Activated T-helper 1 cell treated with anti-CD3 and anti-CD28 coated beads, Interleukin-2, amount 50 U/mL, for 16 hours (primary cell): ENCODE measurements around the gene SPRR2A.
"Not testable (repeated sequence)": the region's sequence is repeated elsewhere in the genome, so short reads cannot be mapped to it uniquely, and the experiment has no call there.

Source experiments
- DNase-seq, 2 donors: peaks; one replicate each; pipeline ENCODE4 v3.0.0-alpha.2; 2020; ENCODE audit warnings: low read depth in 1 of 2, low spot score in 1 of 2

SPRR2A gene

DNA sequence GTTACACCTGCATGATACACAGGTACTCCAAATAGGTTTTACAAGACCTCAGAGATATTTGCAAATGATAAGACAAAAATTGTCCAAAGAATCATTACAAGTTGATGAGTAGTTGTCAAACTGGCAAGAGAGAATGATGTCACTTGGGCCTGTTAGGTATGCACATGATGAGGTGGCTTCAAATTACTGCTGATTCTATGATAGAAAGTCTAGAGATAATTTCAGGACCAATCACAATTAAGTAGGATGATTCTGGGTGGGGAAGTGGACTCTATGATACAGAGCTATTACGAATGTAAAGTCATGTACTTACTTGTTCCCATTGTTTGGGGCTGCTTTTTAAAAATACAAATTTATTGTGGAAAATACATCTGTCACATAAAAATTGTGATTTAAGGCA lies 31.5 kb downstream of the SPRR2A start:
- DNase-seq: no peak

DNA sequence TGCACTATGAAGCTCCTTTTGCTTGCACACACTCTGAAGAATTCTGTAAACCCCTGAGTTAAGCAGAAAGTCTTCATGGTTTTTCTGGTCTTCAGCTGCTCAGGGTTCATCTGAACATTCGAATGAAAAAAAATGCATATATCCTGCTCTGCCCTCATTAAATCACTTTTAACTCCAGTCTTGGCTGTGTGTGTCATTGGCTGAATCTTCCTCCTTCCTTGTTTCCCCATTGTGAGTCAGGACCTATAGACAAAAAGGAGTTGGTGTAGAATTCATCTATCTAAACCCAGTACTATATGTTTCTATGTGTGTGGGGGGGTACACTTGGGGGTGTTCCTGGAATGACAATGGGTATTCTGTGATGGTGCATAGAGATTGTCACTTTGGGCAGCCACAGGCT lies 32.9 kb downstream of the SPRR2A start:
- DNase-seq: no peak

- DNase-seq: no peak
These were observed 34.2 kb downstream of the SPRR2A start for GRCh38 chr1:153023109-153023508.

GRCh38 chr1:153022340-153022739 lies 35.0 kb downstream of the SPRR2A start:
- DNase-seq: not testable (repeated sequence)

DNA sequence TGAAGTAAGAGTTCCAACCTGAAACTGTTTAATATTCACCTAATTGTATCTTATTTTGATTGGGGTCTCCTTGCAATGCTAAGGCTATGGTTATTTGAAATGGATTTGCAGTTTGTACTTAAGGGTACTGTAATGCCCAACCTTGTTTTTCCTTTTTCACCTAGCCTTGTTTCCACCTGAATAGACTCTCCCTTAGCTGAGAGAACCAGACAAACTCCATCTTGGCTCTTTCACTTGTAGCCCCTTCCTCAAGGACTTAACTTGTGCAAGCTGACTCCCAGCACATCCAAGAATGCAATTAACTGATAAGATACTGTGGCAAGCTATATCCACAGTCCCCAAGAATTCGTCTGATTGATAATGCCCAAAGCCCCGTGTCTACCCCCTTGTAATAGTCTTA lies 35.5 kb downstream of the SPRR2A start:
- DNase-seq: not testable (repeated sequence)

DNA sequence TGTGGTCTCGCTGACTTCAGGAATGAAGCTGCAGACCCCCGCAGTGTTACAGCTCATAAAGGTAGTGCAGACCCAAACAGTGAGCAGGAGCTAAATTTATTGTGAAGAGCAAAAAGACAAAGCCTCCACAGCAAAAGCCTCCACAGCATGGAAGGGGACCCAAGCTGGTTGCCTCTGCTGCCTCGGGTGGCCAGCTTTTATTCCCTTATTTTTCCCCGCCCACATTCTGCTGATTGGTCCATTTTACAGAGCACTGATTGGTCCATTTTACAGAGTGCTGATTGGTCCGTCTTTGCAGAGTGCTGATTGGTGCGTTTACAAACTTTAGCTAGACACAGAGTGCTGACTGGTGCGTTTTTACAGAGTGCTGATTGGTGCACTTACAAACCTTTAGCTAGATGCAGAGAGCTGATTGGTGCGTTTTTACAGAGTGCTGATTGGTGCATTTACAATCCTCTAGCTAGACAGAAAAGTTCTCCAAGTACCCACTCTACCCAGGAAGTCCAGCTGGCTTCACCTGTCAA lies 46.0 kb downstream of the SPRR2A start:
- not testable (repeated sequence) for DNase-seq
